Nephron (organoid): Measurements from ENCODE around the gene CSMD2.

Source experiments
- H3K27ac Mint-ChIP-seq, 3 experiments: 2 replicates each; pipeline ENCODE4 v1.8.0; 2020; ENCODE audit warnings: mixed read lengths in 3 of 3, mild to moderate bottlenecking in 2 of 3, moderate library complexity in 1 of 3
- H3K27me3 Mint-ChIP-seq: 2 replicates; pipeline ENCODE4 v1.8.0; 2021; ENCODE audit warnings: low read depth, mild to moderate bottlenecking, moderate library complexity, mixed read lengths
- H3K36me3 Mint-ChIP-seq: 2 replicates; pipeline ENCODE4 v1.8.0; 2020; ENCODE audit warnings: low read depth, mixed read lengths
- H3K4me1 Mint-ChIP-seq: 2 replicates; pipeline ENCODE4 v1.8.0; 2020; ENCODE audit warnings: mixed read lengths
- H3K4me3 Mint-ChIP-seq, 3 experiments: 2 replicates each; pipeline ENCODE4 v1.8.0; 2020; ENCODE audit warnings: mild to moderate bottlenecking in 3 of 3, mixed read lengths in 3 of 3, moderate library complexity in 2 of 3
- H3K9me3 Mint-ChIP-seq: 2 replicates; pipeline ENCODE4 v1.8.0; 2020; ENCODE audit warnings: mixed read lengths
- TF ChIP-seq, protein P1 (sequence below), 3 experiments: fragments of 200-600 bp; sonication (generic); IDR thresholded peaks; one replicate each; pipeline ENCODE4 v1.5.0; 2021; ENCODE audit warnings: antibody characterized with exemption in 3 of 3; ENCODE audit not compliant: unreplicated experiment in 3 of 3

CSMD2 gene

GRCh38 chr1:33932871-33933270 lies 232.2 kb downstream of the CSMD2 start:
- no peak overlapping the region for H3K4me3 Mint-ChIP-seq
- TF ChIP-seq, protein P1, sequence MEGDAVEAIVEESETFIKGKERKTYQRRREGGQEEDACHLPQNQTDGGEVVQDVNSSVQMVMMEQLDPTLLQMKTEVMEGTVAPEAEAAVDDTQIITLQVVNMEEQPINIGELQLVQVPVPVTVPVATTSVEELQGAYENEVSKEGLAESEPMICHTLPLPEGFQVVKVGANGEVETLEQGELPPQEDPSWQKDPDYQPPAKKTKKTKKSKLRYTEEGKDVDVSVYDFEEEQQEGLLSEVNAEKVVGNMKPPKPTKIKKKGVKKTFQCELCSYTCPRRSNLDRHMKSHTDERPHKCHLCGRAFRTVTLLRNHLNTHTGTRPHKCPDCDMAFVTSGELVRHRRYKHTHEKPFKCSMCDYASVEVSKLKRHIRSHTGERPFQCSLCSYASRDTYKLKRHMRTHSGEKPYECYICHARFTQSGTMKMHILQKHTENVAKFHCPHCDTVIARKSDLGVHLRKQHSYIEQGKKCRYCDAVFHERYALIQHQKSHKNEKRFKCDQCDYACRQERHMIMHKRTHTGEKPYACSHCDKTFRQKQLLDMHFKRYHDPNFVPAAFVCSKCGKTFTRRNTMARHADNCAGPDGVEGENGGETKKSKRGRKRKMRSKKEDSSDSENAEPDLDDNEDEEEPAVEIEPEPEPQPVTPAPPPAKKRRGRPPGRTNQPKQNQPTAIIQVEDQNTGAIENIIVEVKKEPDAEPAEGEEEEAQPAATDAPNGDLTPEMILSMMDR (IDR thresholded peaks at IDR 0.05; ENCODE audit: unreplicated experiment in 3 of 3) = no peak
- no peak overlapping the region for H3K27ac Mint-ChIP-seq
- H3K9me3 Mint-ChIP-seq = no peaks in the 10 kb centered on the region
- H3K36me3 Mint-ChIP-seq = no peaks in the 10 kb centered on the region
- peaks cover 44% of the 10 kb centered on the region for H3K27me3 Mint-ChIP-seq
- peaks cover 6% of the 10 kb centered on the region for H3K4me1 Mint-ChIP-seq

DNA sequence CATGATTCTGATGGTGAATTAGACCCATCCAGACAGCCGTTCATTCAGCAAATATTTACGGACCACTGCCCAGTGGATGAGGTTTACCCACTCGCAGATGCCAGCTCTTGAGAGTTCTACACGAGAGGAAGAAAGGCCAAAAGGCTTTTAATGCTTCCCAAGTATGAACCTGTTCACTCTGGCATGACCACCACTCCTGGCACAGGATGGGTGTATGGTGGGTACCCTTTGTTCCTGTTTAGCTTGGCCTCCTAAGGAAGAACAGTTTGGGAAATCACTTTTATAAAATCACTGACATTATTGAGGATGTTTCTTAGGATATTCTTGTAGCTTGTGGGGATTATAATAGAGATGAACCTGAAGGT lies 233.9 kb downstream of the CSMD2 start:
- no peak overlapping the region for H3K27ac Mint-ChIP-seq
- peaks cover 44% of the 10 kb centered on the region for H3K27me3 Mint-ChIP-seq
- no peaks in the 10 kb centered on the region for H3K36me3 Mint-ChIP-seq
- H3K4me1 Mint-ChIP-seq = peaks cover 6% of the 10 kb centered on the region
- H3K4me3 Mint-ChIP-seq = no peak overlapping the region
- H3K9me3 Mint-ChIP-seq = peaks cover 5% of the 10 kb centered on the region
- TF ChIP-seq, protein P1 (IDR thresholded peaks at IDR 0.05; ENCODE audit: unreplicated experiment in 3 of 3) = no peak

GRCh38 chr1:33930346-33931110 lies 234.5 kb downstream of the CSMD2 start:
- Mint-ChIP-seq H3K27me3 (peaks cover 44% of the 10 kb centered on the region), H3K9me3 (peaks cover 10% of the 10 kb centered on the region), H3K27ac (no peak overlapping the region), H3K4me1 (peaks cover 6% of the 10 kb centered on the region), H3K4me3 (no peak overlapping the region), H3K36me3 (no peaks in the 10 kb centered on the region)
- TF ChIP-seq, protein P1 (IDR thresholded peaks at IDR 0.05; ENCODE audit: unreplicated experiment in 3 of 3) = no peak

DNA sequence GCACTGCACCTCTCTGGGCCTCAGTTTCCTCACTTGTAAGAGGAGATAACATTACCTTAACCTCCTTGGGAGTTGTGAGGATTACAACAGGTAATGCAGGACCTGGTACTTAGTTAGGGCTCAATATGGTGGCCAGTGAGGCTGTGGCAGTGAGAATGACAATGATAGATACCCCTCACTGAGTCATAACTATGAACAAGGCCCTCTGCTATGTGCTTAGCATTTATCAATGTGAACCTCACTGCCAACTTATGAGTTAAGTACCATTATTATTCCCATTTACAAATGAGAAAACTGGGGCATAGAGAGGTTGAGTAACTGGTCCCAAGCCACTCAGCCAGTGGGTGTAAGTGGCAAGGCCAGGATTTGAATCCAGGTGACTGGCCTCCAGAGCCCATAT lies 236.8 kb downstream of the CSMD2 start:
- TF ChIP-seq, protein P1 (IDR thresholded peaks at IDR 0.05; ENCODE audit: unreplicated experiment in 3 of 3) = no peak
- Mint-ChIP-seq H3K9me3 (peaks cover 15% of the 10 kb centered on the region), H3K4me1 (peaks cover 6% of the 10 kb centered on the region), H3K27me3 (peaks cover 40% of the 10 kb centered on the region), H3K36me3 (no peaks in the 10 kb centered on the region), H3K27ac (no peak overlapping the region), H3K4me3 (no peak overlapping the region)

- H3K27ac Mint-ChIP-seq = no peak overlapping the region
- no peak overlapping the region for H3K4me3 Mint-ChIP-seq
- peaks cover 37% of the 10 kb centered on the region for H3K27me3 Mint-ChIP-seq
- H3K36me3 Mint-ChIP-seq = no peaks in the 10 kb centered on the region
- peaks cover 6% of the 10 kb centered on the region for H3K4me1 Mint-ChIP-seq
- TF ChIP-seq, protein P1 (IDR thresholded peaks at IDR 0.05; ENCODE audit: unreplicated experiment in 3 of 3) = no peak
- peaks cover 15% of the 10 kb centered on the region for H3K9me3 Mint-ChIP-seq
These were observed 237.3 kb downstream of the CSMD2 start for GRCh38 chr1:33927721-33928120.

- TF ChIP-seq, protein P1 (IDR thresholded peaks at IDR 0.05; ENCODE audit: unreplicated experiment in 3 of 3) = no peak
- no peak overlapping the region for H3K27ac Mint-ChIP-seq
- peaks cover 21% of the 10 kb centered on the region for H3K27me3 Mint-ChIP-seq
- peaks cover 15% of the 10 kb centered on the region for H3K9me3 Mint-ChIP-seq
- peaks cover 4% of the 10 kb centered on the region for H3K4me1 Mint-ChIP-seq
- H3K36me3 Mint-ChIP-seq = no peaks in the 10 kb centered on the region
- no peak overlapping the region for H3K4me3 Mint-ChIP-seq
These were observed 239.4 kb downstream of the CSMD2 start for GRCh38 chr1:33925586-33925985.
